ENCODE results near the gene SS18L1. TPM values are rescaled to one million over a fixed set of nuclear protein-coding genes. Genes with fewer than 3 reads are reported as not detected.
A peak's percentile ranks its signal among the peaks of the same experiment; 100 is the strongest.

The SS18L1 gene
- total RNA-seq, 1 experiment from 2014 or later, result 28.1 TPM

DNA sequence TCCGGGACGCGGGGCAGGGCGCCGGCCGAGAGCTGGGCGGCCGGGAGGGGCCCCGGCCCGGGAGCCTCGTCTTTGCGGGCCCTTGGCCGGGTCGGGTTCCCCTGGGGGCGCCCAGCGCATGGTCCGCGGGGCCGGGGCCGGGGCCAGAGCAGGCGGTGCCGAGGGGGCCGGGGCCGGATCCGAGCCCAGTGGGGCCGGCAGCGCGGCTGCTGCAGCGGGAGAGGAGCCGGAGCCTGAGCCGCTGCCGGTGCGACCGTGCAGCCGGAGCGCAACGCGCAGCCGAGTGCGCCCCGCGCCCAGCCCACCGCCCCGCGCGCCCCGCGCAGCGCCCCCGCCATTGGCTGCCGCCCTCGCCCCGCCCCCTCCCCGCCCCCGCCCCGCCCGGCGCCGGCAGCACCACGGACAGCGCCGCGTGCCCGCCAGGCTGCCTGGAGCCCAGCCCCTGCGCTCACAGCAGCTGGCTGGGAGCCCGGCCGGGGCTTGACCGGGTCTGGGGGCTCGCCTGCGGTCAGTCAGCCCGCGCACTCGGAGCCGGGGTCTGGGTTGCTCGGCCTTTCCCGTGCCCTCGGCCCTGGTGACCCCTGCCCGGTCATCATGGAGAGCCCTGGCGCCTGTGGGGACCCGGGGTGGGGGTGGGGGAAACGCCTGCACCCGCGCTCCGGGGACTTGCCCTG, 76.6 kb downstream of the SS18L1 start, which contains the start of gene HRH3:
Gene HRH3, minus strand, starts transcription at position 287 of the 674 bp plus-strand sequence. CDS start 308 bp downstream, outside the sequence.
- Histone ChIP-seq H3K4me3 (replicated peaks in 1 of 2; ENCODE audit: low read depth in 1 of 2, low read length in 2 of 2) (no peak within 1 kb of the TSS), H4K20me1 (ENCODE audit: insufficient read depth) (no peaks in the 10 kb centered on the region), H3K4me2 (ENCODE audit: low read length) (no peak within 1 kb of the TSS), H3K9ac (ENCODE audit: low read length) (no peak within 1 kb of the TSS), H3K79me2 (ENCODE audit: insufficient read depth, low read length) (no peaks in the 10 kb centered on the region), H3K27me3 (ENCODE audit: insufficient read depth, low read length) (peaks cover 16% of the 10 kb centered on the region; the same call in 1 of the 2 replicates), H3K27ac (ENCODE audit: low read depth, low read length) (no peak within 1 kb of the TSS), H2AFZ (ENCODE audit: low read depth, low read length, poor library complexity, severe bottlenecking) (no peak within 1 kb of the TSS), H3K9me2 (ENCODE audit: insufficient read depth) (no peaks in the 10 kb centered on the region), H3K9me3 (ENCODE audit: control insufficient read depth in 1 of 2, insufficient read depth in 1 of 2, low read depth in 1 of 2, low read length in 2 of 2) (no peaks in the 10 kb centered on the region), H3K4me1 (ENCODE audit: control insufficient read depth in 1 of 2, insufficient read depth in 2 of 2, low read length in 2 of 2) (no peaks in the 10 kb centered on the region), H3K36me3 (ENCODE audit: control insufficient read depth in 1 of 2, insufficient read depth in 2 of 2, low read length in 2 of 2) (no peaks in the 10 kb centered on the region)
- TF ChIP-seq SP1 (IDR thresholded peaks at IDR 0.05; ENCODE audit: low read depth) (no peak), SRF (IDR thresholded peaks at IDR 0.05; ENCODE audit: low read depth) (no peak), POLR2A (IDR thresholded peaks at IDR 0.05; ENCODE audit: borderline replicate concordance, extremely low read depth, insufficient read depth, insufficient read length) (no peak)
- TF ChIP-seq, protein P1, sequence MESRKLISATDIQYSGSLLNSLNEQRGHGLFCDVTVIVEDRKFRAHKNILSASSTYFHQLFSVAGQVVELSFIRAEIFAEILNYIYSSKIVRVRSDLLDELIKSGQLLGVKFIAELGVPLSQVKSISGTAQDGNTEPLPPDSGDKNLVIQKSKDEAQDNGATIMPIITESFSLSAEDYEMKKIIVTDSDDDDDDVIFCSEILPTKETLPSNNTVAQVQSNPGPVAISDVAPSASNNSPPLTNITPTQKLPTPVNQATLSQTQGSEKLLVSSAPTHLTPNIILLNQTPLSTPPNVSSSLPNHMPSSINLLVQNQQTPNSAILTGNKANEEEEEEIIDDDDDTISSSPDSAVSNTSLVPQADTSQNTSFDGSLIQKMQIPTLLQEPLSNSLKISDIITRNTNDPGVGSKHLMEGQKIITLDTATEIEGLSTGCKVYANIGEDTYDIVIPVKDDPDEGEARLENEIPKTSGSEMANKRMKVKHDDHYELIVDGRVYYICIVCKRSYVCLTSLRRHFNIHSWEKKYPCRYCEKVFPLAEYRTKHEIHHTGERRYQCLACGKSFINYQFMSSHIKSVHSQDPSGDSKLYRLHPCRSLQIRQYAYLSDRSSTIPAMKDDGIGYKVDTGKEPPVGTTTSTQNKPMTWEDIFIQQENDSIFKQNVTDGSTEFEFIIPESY (IDR thresholded peaks at IDR 0.05; ENCODE audit: extremely low read depth, insufficient replicate concordance, low read length), result no peak
- TF ChIP-seq, protein P2, sequence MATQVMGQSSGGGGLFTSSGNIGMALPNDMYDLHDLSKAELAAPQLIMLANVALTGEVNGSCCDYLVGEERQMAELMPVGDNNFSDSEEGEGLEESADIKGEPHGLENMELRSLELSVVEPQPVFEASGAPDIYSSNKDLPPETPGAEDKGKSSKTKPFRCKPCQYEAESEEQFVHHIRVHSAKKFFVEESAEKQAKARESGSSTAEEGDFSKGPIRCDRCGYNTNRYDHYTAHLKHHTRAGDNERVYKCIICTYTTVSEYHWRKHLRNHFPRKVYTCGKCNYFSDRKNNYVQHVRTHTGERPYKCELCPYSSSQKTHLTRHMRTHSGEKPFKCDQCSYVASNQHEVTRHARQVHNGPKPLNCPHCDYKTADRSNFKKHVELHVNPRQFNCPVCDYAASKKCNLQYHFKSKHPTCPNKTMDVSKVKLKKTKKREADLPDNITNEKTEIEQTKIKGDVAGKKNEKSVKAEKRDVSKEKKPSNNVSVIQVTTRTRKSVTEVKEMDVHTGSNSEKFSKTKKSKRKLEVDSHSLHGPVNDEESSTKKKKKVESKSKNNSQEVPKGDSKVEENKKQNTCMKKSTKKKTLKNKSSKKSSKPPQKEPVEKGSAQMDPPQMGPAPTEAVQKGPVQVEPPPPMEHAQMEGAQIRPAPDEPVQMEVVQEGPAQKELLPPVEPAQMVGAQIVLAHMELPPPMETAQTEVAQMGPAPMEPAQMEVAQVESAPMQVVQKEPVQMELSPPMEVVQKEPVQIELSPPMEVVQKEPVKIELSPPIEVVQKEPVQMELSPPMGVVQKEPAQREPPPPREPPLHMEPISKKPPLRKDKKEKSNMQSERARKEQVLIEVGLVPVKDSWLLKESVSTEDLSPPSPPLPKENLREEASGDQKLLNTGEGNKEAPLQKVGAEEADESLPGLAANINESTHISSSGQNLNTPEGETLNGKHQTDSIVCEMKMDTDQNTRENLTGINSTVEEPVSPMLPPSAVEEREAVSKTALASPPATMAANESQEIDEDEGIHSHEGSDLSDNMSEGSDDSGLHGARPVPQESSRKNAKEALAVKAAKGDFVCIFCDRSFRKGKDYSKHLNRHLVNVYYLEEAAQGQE (IDR thresholded peaks at IDR 0.05; ENCODE audit: low read depth), result peak; percentile 69
- RAD21 ChIA-PET (ENCODE audit: low non-redundant PET in 1 of 2, low total read pairs in 2 of 2, uncharacterized antibody in 2 of 2, unreplicated experiment in 2 of 2), result no interaction called here
- no peak for DNase-seq (ENCODE audit: low read depth, low spot score)
- peak; percentile 76 for ATAC-seq
- CTCF ChIA-PET, result no interaction called here
- intact Hi-C loops (cut with micrococcal nuclease), result no loop called here
- POLR2A ChIA-PET, result no interaction called here
- BruUV-seq (replicated peaks), result no TSS peak

All from HCT116 (cell line).